SK-N-SH (cell line): ENCODE data around the gene NCBP2L. TPM values are rescaled to one million over a fixed set of nuclear protein-coding genes. Genes with fewer than 3 reads are reported as not detected.

Experiments used
- CTCF ChIA-PET: fragments of 300-600, 350-600 bp; formaldehyde crosslinking; extraction: SDS; loops from one replicate; lab custom pipeline; 2021; lab: Yijun Ruan, JAX
- POLR2A ChIA-PET: fragments of 350-600 bp; sonication (Branson Sonifier 250); formaldehyde crosslinking; extraction: SDS; loops from one replicate; lab custom pipeline; 2020; ENCODE audit warnings: antibody characterized with exemption, inconsistent platforms; lab: Yijun Ruan, JAX
- DNase-seq: peaks from one replicate; pipeline ENCODE4 v3.0.0; 2012
- H2AFZ ChIP-seq: fragments of 200-600 bp; sonication (generic); 2 replicates; pipeline ENCODE4 v1.8.1; 2016; ENCODE audit warnings: antibody characterized with exemption, mild to moderate bottlenecking, low read depth
- H3F3A ChIP-seq: fragments of 200-600 bp; sonication (generic); replicated peaks from 2 replicates; pipeline ENCODE3; 2016; ENCODE audit warnings: antibody characterized with exemption, mild to moderate bottlenecking; ENCODE audit not compliant: insufficient read depth
- H3K27ac ChIP-seq, 2 experiments: fragments of 200-500 bp in 1 of 2; fragments of 200-600 bp in 1 of 2; sonication (Bioruptor generic) in 1 of 2; sonication (generic), shearing (Covaris generic) in 1 of 2; 2 replicates each; pipeline versions ENCODE4 v1.5.1 to v1.6.1; 2014 to 2016; ENCODE audit warnings: low read depth in 2 of 2, inconsistent platforms in 1 of 2, low read length in 1 of 2, mild to moderate bottlenecking in 1 of 2, mixed read lengths in 1 of 2
- H3K27me3 ChIP-seq: fragments of 200-600 bp; sonication (generic), shearing (Covaris generic); 2 replicates; pipeline ENCODE4 v1.6.1; 2016; ENCODE audit warnings: mixed run types; ENCODE audit not compliant: insufficient read depth
- H3K36me3 ChIP-seq, 2 experiments: fragments of 200-500 bp in 1 of 2; fragments of 200-600 bp in 1 of 2; sonication (Bioruptor generic) in 1 of 2; sonication (generic) in 1 of 2; replicated peaks in 1 of 2; 2 replicates each; pipeline versions ENCODE3 to v1.5.1; 2014 to 2016; ENCODE audit warnings: low read length in 1 of 2, mild to moderate bottlenecking in 1 of 2; ENCODE audit not compliant: insufficient read depth in 2 of 2, control insufficient read depth in 1 of 2
- H3K4me1 ChIP-seq, 2 experiments: fragments of 200-500 bp in 1 of 2; fragments of 200-600 bp in 1 of 2; sonication (Bioruptor generic) in 1 of 2; sonication (generic), shearing (Covaris generic) in 1 of 2; 2 replicates each; pipeline versions ENCODE4 v1.5.1 to v1.6.1; 2014 to 2016; ENCODE audit warnings: low read depth in 1 of 2, low read length in 1 of 2, mixed run types in 1 of 2; ENCODE audit not compliant: insufficient read depth in 2 of 2, control insufficient read depth in 1 of 2
- H3K4me2 ChIP-seq: fragments of 200-600 bp; sonication (generic), shearing (Covaris generic); 2 replicates; pipeline ENCODE4 v1.6.1; 2017; ENCODE audit warnings: mixed run types
- H3K4me3 ChIP-seq, 2 experiments: fragments of 200-500 bp in 1 of 2; fragments of 200-600 bp in 1 of 2; sonication (Bioruptor generic) in 1 of 2; sonication (generic), shearing (Covaris generic) in 1 of 2; 2 replicates each; pipeline versions ENCODE4 v1.5.1 to v1.8.1; 2014 to 2016; ENCODE audit warnings: low read depth in 2 of 2, inconsistent platforms in 1 of 2, low read length in 1 of 2, mild to moderate bottlenecking in 1 of 2, mixed read lengths in 1 of 2, moderate library complexity in 1 of 2
- H3K79me2 ChIP-seq: fragments of 200-600 bp; sonication (generic); 2 replicates; pipeline ENCODE4 v1.8.1; 2017; ENCODE audit warnings: mild to moderate bottlenecking; ENCODE audit not compliant: insufficient read depth
- H3K9ac ChIP-seq: fragments of 200-600 bp; sonication (generic); 2 replicates; pipeline ENCODE4 v1.6.1; 2017; ENCODE audit warnings: mixed run types
- H3K9me2 ChIP-seq: fragments of 200-600 bp; sonication (generic); 2 replicates; pipeline ENCODE4 v1.6.1; 2017; ENCODE audit warnings: mixed run types
- H3K9me3 ChIP-seq: fragments of 200-600 bp; sonication (generic); 2 replicates; pipeline ENCODE4 v1.6.1; 2017; ENCODE audit warnings: mixed run types, mild to moderate bottlenecking, moderate library complexity
- H4K20me1 ChIP-seq: fragments of 200-600 bp; sonication (generic); 2 replicates; pipeline ENCODE4 v1.6.1; 2017; ENCODE audit warnings: mild to moderate bottlenecking, mixed run types; ENCODE audit not compliant: insufficient read depth
- ELF1 ChIP-seq: IDR thresholded peaks from 2 replicates; pipeline ENCODE4 v1.4.0; 2012
- EP300 ChIP-seq, 2 experiments: IDR thresholded peaks; 2 replicates each; pipeline versions ENCODE4 v1.4.0 to v1.6.1; 2012; ENCODE audit warnings: borderline replicate concordance in 1 of 2, low read depth in 1 of 2, low read length in 1 of 2
- GABPA ChIP-seq: IDR thresholded peaks from 2 replicates; pipeline ENCODE4 v1.4.0; 2012; ENCODE audit warnings: low read depth, mild to moderate bottlenecking
- JUND ChIP-seq: IDR thresholded peaks from 2 replicates; pipeline ENCODE4 v1.4.0; 2012
- MAX ChIP-seq: IDR thresholded peaks from 2 replicates; pipeline ENCODE4 v1.4.0; 2012; ENCODE audit warnings: low read depth
- MXI1 ChIP-seq: IDR thresholded peaks from 2 replicates; pipeline ENCODE4 v1.6.1; 2012; ENCODE audit warnings: mild to moderate bottlenecking, low read depth, low read length, improper control_type of control experiment
- NFIC ChIP-seq: IDR thresholded peaks from 2 replicates; pipeline ENCODE4 v1.4.0; 2012; ENCODE audit warnings: borderline replicate concordance
- NRF1 ChIP-seq: IDR thresholded peaks from 2 replicates; pipeline ENCODE4 v1.6.1; 2012; ENCODE audit warnings: low read depth, mild to moderate bottlenecking, low read length
- POLR2AphosphoS5 ChIP-seq: IDR thresholded peaks from 2 replicates; pipeline ENCODE4 v1.6.1; 2012; ENCODE audit warnings: low read depth, low read length
- RXRA ChIP-seq: IDR thresholded peaks from 2 replicates; pipeline ENCODE4 v1.4.0; 2012; ENCODE audit warnings: low read depth, mild to moderate bottlenecking, borderline replicate concordance
- SMC3 ChIP-seq: IDR thresholded peaks from 2 replicates; pipeline ENCODE4 v1.6.1; 2012; ENCODE audit warnings: low read depth, low read length, improper control_type of control experiment
- TCF12 ChIP-seq: IDR thresholded peaks from 2 replicates; pipeline ENCODE4 v1.4.0; 2012
- USF1 ChIP-seq: IDR thresholded peaks from 2 replicates; pipeline ENCODE4 v1.4.0; 2012; ENCODE audit warnings: low read depth, borderline replicate concordance
- WGBS: methylation state at CpG from one replicate; pipeline ENCODE4 v1.1.6; 2017; ENCODE audit warnings: low lambda C conversion rate; 5-methylcytosine and 5-hydroxymethylcytosine counted together
- polyA plus RNA-seq, 3 experiments: library from polyadenylated mRNA; depleted of rRNA; stranded (reverse); fragments of >200 nt; gene quantifications; 2 replicates each; pipeline ENCODE4 v1.2.3, GENCODE V29; 2012
- TF ChIP-seq, protein P1 (sequence below): fragments of 150-350 bp; IDR thresholded peaks from 2 replicates; pipeline ENCODE4 v1.6.1; 2016; ENCODE audit warnings: mild to moderate bottlenecking, low read depth, low read length

Gene NCBP2L
- polyA plus RNA-seq, 1 of the 3 experiments (the other 2 are of a cell fraction) = not detected

- TF ChIP-seq NFIC = no peak
- TF ChIP-seq POLR2AphosphoS5 = no peak
- TF ChIP-seq EP300 (IDR thresholded peaks at IDR 0.05; ENCODE audit: borderline replicate concordance in 1 of 2, low read depth in 1 of 2, low read length in 1 of 2) = no peak
Measured at GRCh38 chrX:107750861-107751445, 26.6 kb upstream of the NCBP2L start (continued).

GRCh38 chrX:107752043-107752442 lies 25.5 kb upstream of the NCBP2L start:
- Histone ChIP-seq H3F3A (no peaks in the 10 kb centered on the region), H3K9me2 (no peaks in the 10 kb centered on the region)
- TF ChIP-seq, protein P1, sequence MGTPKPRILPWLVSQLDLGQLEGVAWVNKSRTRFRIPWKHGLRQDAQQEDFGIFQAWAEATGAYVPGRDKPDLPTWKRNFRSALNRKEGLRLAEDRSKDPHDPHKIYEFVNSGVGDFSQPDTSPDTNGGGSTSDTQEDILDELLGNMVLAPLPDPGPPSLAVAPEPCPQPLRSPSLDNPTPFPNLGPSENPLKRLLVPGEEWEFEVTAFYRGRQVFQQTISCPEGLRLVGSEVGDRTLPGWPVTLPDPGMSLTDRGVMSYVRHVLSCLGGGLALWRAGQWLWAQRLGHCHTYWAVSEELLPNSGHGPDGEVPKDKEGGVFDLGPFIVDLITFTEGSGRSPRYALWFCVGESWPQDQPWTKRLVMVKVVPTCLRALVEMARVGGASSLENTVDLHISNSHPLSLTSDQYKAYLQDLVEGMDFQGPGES = no peak
- TF ChIP-seq NRF1 (no peak), TCF12 (no peak), RXRA (no peak)
- TF ChIP-seq, all 33 proteins: peak for 0
- ChIA-PET POLR2A (no interaction called here), CTCF (interaction anchor here (2.3 kb wide), 1 partner anchor 25 kb away, joined by 11 read pairs; the partner anchor contains the start of gene NCBP2L)
- peaks cover 37% of the 10 kb centered on the region for H3K27me3 ChIP-seq
- no peaks in the 10 kb centered on the region for H3K79me2 ChIP-seq
- H3K36me3 ChIP-seq = no peaks in the 10 kb centered on the region
- no peak overlapping the region for H3K9ac ChIP-seq
- H3K4me1 ChIP-seq = no peaks in the 10 kb centered on the region; a peak in 1 of 4 replicates
- DNase-seq = no peak
- H3K27ac ChIP-seq = no peak overlapping the region
- no peak overlapping the region for H3K4me2 ChIP-seq
- no peak overlapping the region for H3K4me3 ChIP-seq
- WGBS = 32% methylated on average over 3 of the region's 3 CpGs
- no peaks in the 10 kb centered on the region for H4K20me1 ChIP-seq
- H3K9me3 ChIP-seq = no peaks in the 10 kb centered on the region
- H2AFZ ChIP-seq = no peak overlapping the region

DNA sequence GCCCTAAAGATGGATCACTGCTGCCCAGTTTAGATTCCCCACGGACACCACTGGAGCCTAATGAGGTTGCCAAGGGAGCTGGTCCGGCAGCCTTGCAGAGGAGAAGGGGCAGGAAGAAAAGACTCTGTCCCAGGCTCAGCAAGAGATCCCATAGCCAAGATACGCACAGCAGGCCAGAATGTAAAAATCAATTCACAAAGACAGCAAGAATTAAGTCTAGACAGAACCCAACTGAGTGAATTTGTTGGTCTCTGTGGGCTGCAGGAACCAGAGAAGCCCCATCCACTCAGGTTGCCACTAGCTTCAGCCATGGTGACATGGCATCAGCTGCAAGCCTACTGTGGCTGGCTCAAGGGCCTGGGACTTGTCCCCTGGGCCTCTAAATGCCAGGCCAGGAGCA lies 24.8 kb upstream of the NCBP2L start:
- no peaks in the 10 kb centered on the region for H3K4me1 ChIP-seq
- DNase-seq = no peak
- no peaks in the 10 kb centered on the region for H4K20me1 ChIP-seq
- peaks cover 40% of the 10 kb centered on the region for H3K27me3 ChIP-seq
- CTCF ChIA-PET = interaction anchor here (2.3 kb wide), 1 partner anchor 24 kb away, joined by 11 read pairs; the partner anchor contains the start of gene NCBP2L
- H3K4me3 ChIP-seq = no peak overlapping the region
- no peaks in the 10 kb centered on the region for H3K9me3 ChIP-seq
- 33% methylated on average over 3 of the region's 3 CpGs for WGBS
- TF ChIP-seq MAX (no peak), NFIC (no peak), JUND (no peak), GABPA (no peak), USF1 (no peak), SMC3 (no peak), POLR2AphosphoS5 (no peak), ELF1 (no peak), MXI1 (no peak)
- TF ChIP-seq, all 33 proteins: peak for 0
- POLR2A ChIA-PET = no interaction called here
- no peaks in the 10 kb centered on the region for H3K36me3 ChIP-seq
- H3K9me2 ChIP-seq = no peaks in the 10 kb centered on the region
- H2AFZ ChIP-seq = no peak overlapping the region
- H3F3A ChIP-seq = no peaks in the 10 kb centered on the region
- no peak overlapping the region for H3K27ac ChIP-seq
- no peak overlapping the region for H3K9ac ChIP-seq
- no peak overlapping the region for H3K4me2 ChIP-seq
- no peaks in the 10 kb centered on the region for H3K79me2 ChIP-seq
